SK-N-SH treated with all-trans-retinoic acid at 6 μM for 48 hours (cell line): ENCODE measurements around the gene SH2D3A.

Experiments
- BACH2 ChIP-seq: fragments of 250-450 bp; sonication (Bioruptor Pico); IDR thresholded peaks from 2 replicates; pipeline ENCODE4 v1.9.0; 2021; ENCODE audit warnings: mild to moderate bottlenecking, borderline replicate concordance
- CREB5 ChIP-seq: fragments of 250-450 bp; sonication (Bioruptor Pico); IDR thresholded peaks from 2 replicates; pipeline ENCODE4 v1.5.1; 2020; ENCODE audit warnings: low read depth, mild to moderate bottlenecking, moderate library complexity
- GLIS3 ChIP-seq: fragments of 250-450 bp; sonication (Bioruptor Pico); IDR thresholded peaks from 2 replicates; pipeline ENCODE4 v1.5.0; 2020; ENCODE audit warnings: mild to moderate bottlenecking, moderate library complexity
- ISL1 ChIP-seq: fragments of 250-450 bp; sonication (Bioruptor Pico); IDR thresholded peaks from 2 replicates; pipeline ENCODE4 v2.1.2; 2022; ENCODE audit warnings: mild to moderate bottlenecking, moderate library complexity
- OSR1 ChIP-seq: fragments of 250-450 bp; sonication (Bioruptor Pico); IDR thresholded peaks from 2 replicates; pipeline ENCODE4 v1.8.0; 2022; ENCODE audit warnings: moderate library complexity, mild to moderate bottlenecking, inconsistent platforms
- PATZ1 ChIP-seq: fragments of 250-450 bp; sonication (Bioruptor Pico); IDR thresholded peaks from 2 replicates; pipeline ENCODE4 v1.8.0; 2020; ENCODE audit warnings: mild to moderate bottlenecking, moderate library complexity, borderline replicate concordance

GRCh38 chr19:6777434-6777833 lies 10.2 kb upstream of the SH2D3A start:
- TF ChIP-seq OSR1 (CRISPR knock-in tag) (no peak), BACH2 (no peak), ISL1 (CRISPR knock-in tag) (no peak), CREB5 (CRISPR knock-in tag) (no peak), PATZ1 (CRISPR knock-in tag) (no peak), GLIS3 (CRISPR knock-in tag) (no peak)
